Left renal cortex interstitium (tissue), 4 donors: Measurements from ENCODE around the gene UBL7. TPM values are rescaled to one million over a fixed set of nuclear protein-coding genes. Genes with fewer than 3 reads are reported as not detected.
A peak's percentile ranks its signal among the peaks of the same experiment; 100 is the strongest.

Experiments
- DNase-seq, 4 donors: peaks; one replicate each; pipeline ENCODE4 v3.0.0-alpha.2; 2013; ENCODE audit warnings: low read depth in 4 of 4, low spot score in 2 of 4, missing footprints in 1 of 4
- polyA plus RNA-seq, 4 donors: library from polyadenylated mRNA; unstranded; fragments of 120-200 nt; gene quantifications; one replicate each; pipeline ENCODE4 v1.2.1, GENCODE V29; 2013; ENCODE audit not compliant: insufficient read length in 4 of 4

Gene UBL7
- polyA plus RNA-seq, 4 donors, result 60.1 to 83.3 (median 64.6) TPM

DNA sequence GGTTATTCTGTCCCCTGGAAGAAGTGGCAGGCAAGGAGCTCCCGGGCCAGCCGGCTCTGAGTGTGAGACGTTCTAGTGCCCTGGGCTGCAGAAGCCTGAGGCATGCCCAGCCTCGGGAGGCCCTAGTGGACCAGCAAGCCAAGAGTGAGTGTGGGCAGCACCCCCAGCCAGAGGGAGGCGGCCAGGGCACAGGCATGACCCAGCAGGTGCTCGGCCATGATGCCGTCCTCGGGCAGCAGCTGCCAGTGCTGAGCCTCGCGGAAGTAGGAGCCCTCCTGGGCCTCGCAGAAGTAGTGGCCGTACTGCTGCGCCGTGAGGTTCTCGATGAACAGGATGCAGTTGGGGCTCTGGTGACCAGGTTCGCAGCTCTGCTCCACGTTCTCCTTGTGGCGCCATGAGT is 50.5 kb downstream of the UBL7 start:
- DNase-seq, result no peak

DNA sequence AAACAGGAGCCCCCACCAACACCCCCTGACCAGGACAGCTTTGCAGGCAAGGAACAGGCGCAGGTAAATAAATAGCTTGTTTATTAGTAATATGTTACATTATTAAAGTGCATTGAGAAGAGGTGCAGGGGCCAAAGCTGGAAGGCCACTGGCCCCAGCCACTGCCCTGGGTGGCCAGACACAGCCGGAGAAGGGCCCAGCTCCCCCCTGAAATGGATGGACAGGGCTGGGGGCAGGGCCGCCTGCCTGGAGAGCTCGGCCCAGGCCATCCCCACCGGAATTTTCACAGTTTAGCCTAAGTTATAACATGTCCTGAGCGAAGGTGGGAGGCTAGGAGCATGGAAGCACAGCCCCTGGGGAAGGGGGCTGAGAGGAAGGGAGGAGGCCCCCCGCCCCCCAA is 51.7 kb downstream of the UBL7 start:
- no peak for DNase-seq

DNA sequence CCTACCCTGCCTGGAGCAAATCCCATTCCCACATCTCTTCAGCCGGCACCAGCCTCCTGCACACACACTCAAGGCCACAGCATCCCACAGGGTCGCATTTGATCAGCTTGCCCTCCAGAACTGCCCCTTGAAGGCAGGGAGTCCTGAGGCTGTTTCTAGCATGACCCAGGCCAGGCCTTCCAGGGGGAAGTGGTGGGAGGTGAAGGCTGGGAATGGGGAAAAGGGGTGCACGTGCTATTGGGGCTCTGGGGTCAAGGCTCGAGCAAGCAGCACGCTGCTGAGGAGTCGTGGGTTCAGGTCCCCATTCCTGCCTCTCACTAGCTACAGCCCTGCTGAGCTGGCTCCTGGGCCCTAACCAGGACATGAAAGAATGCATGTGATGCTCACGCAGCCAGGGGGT is 52.1 kb downstream of the UBL7 start:
- no peak for DNase-seq

GRCh38 chr15:74408385-74408784 is 52.6 kb downstream of the UBL7 start:
- no peak for DNase-seq

DNA sequence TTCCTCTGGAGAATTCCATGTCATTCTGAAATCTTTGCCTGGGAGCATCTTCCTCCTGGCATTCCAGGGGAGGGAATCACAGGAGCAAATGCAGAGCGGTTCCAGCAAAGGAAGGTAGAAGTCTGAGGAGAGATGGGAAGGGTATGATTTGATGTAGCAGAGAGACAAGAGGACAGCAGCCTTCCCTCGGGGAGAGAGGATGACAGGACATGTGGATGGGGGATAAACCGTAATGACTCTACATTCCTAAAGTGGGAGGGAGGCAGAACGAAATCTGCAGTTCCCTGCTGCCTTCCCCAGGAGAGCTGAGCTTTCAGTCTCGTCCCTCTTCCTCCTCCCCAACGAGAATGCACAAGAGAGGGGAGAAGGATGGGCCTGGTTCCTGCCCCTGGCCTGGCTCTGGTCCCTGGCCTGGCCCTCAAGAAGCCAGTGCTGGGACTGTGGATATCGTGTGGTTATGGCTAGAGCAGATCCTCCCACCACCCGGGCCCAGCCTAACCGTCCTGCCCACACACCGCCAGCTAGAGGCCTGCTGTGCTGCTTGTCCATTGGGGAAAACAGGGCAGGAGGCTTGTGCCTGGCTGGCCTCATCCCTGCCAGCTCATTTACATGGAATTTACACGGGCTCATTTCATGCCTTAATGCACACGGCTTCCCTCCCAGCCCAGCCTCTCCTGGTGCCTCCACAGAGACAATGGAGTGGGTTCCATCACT is 53.8 kb downstream of the UBL7 start:
- DNase-seq, result peak in 2 of 4 donors; percentile 37 to 41

DNA sequence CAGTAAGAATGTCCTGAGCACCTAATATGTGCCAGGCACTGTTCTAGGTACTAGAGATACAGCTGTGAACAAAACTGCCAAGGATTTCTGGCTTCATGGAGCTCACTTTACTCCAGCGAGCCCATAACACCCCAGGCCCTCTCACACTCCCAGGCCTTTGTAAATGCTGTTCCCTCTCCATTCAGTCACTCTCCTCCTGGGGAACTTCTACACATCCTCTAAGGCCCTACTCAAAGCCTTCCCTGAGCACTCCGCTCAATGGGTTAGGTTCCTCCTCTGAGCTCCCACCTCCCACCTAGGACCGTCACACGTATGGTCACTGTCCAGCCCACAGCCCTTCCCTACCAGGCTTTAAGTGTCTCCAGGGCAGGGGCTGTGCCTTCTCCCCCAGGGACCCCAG is 54.4 kb downstream of the UBL7 start:
- DNase-seq, result no peak

GRCh38 chr15:74405823-74406222 is 55.1 kb downstream of the UBL7 start:
- no peak for DNase-seq

GRCh38 chr15:74403991-74404563 is 56.9 kb downstream of the UBL7 start:
- no peak for DNase-seq

DNA sequence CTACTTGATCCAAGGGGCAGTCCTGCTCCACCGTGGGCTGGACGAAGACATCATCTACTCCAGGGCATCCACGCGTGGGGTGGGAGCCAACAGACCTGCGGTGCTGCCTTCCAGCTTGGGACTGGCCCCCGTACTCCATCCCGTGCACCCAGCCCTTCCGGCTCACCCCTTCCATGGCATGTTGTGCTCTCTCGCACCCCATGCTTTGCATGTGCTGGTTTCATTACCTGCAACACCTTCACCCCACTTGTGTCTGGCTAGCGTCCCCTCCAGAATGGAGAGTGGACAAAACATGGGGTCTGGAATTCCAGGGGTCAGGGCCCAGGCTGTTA is 57.4 kb downstream of the UBL7 start:
- no peak for DNase-seq

DNA sequence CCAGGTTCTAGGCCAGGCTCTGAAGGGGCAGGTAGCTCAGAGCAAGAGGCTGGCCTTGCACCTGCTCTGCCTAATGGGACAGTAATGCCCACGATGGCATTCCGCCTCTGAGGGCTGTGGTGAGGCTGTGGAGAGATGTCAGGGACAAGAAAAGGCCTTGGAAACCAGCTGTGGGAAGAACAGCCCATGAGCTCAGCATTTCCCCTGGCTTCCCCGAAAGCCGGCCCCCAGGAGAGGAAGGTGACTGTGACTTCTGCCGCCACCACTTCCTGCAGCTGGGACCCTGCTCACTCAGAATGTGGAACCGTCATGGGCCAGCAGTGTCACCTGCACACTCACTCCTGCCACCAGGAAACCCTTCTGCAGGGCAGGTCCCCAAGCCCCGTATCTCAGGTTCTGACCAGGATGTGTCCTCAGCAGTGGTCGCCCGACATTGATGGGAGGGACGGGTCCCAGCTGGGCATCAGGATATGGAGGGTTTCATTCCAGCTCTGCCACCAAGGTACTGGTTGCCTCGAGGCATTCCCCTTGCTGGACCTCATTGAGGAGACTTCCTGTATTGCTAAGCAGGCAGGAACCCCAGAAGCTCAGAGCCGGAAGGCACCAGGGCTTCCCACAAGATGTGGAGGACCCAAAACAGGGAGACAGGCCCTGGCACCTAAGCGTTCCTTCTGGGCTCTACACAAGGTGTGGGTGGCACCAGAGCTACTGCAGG is 57.9 kb downstream of the UBL7 start:
- no peak for DNase-seq

DNA sequence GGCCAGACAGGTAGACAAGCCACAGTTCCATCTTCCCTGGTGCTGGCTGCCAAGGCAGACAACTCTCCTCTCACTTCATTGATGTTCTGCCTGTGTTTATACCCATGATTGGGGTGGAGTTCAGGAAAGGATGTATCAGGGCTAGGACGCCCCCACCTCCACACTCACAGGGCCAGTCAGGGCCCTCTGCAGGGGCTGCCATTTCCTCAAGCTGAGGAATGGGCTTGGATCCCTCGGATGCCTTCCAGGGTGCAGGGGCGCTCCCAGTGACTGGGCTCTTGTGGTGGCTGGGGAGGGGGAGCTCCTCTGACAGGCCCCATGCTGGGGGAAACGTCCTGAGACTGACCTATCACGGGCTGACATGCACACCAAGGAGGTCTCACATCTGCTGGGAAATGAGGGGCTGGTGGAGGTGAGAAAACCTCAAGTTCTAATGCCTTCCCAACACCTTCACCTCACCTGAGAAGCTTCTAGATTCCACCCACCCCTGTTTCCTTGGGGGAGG is 58.6 kb downstream of the UBL7 start:
- no peak for DNase-seq

DNA sequence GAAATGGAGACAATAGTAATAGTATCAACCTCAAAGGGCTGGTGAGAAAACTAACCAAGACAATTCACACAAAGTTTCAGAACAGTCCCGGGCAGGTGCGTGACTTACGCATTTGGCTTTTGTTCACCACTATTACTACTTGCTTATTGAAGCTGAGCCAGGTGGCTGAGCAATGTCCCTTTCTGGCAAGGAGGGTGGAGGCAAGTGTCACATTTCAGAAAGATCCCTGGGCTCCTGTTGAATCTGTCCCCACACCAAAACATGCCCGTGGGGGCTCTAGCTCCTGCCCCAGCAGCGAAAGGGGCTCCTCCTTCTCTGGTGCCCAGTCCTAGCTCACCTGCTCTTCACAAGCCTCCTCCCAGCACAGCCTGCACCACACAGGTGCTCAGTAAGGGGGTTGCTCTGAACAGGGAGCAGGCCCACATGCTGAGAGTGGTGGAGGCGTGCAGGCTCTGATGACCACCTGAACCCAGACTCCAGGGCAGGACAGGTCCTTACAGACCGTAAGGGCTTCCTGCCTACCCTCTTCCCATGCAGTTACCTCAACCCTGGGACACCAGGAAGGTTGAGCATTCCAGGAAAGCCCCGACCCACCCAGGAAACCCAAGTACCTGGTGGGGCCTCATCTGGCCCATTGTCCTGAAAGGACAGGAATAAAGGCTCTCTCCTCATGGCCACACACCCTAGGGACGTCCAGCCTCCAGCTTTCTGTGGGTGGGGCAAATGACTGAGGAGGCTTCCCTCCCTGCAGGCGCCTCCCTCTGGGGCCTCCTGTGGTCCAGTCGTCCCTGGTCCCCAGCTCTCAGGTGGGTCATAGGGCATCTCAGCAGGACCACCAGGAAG is 59.8 kb downstream of the UBL7 start:
- no peak for DNase-seq

GRCh38 chr15:74400313-74400860 is 60.6 kb downstream of the UBL7 start:
- DNase-seq, result no peak

- DNase-seq, result no peak
These were observed 61.2 kb downstream of the UBL7 start for GRCh38 chr15:74399511-74400312.

- no peak for DNase-seq
These were observed 61.9 kb downstream of the UBL7 start for GRCh38 chr15:74399100-74399499.

GRCh38 chr15:74398183-74398582 is 62.8 kb downstream of the UBL7 start:
- no peak for DNase-seq

DNA sequence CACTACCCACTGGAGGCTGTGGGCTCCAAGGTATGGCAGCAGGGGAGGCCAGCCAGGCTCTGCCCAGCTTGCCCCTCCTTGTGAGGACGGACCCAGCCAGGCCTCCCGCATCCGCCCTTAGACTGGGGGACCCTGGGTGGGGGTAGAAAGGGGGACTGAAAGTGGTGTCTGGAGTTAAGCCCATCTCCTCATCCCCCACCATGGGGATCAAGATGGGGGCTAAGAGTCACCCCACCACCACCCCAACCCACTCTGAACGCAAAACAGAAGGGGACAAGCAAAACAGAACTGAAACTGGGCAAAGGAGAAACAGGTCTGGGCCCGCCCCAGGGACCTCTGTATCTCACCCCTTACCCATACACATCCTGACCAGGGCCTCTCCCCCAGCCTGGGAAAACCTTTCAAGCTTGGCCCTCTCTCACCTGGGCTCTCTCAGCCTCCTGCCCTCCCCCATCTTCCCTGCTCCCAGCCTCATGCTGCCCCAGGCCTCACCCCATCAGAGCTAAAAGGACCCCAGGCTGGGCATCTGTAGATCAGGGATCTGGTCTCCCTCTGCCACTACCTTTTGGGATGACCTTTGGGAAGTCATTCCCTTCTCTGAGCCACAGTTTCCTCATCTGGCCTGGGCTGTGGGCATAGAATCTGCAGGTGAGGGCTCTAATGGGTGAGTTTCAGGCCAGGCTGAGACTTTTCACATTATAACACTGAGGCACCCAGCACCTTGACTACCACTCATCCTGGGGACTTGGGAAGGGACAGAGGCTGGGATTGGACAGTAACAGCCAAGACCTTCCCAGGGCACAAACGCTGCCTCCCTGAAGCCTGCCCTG is 63.5 kb downstream of the UBL7 start:
- no peak for DNase-seq

GRCh38 chr15:74396445-74397238 is 64.3 kb downstream of the UBL7 start:
- no peak for DNase-seq
